GM18499 (cell line): ENCODE measurements around the gene PAPPA.

Experiments used
- ATAC-seq: cut with Tn5 transposase; IDR thresholded peaks from one replicate; pipeline ENCODE4 v1.9.1; 2021; ENCODE audit warnings: moderate number of reproducible peaks; ENCODE audit not compliant: insufficient read depth, unreplicated experiment

The PAPPA gene

DNA sequence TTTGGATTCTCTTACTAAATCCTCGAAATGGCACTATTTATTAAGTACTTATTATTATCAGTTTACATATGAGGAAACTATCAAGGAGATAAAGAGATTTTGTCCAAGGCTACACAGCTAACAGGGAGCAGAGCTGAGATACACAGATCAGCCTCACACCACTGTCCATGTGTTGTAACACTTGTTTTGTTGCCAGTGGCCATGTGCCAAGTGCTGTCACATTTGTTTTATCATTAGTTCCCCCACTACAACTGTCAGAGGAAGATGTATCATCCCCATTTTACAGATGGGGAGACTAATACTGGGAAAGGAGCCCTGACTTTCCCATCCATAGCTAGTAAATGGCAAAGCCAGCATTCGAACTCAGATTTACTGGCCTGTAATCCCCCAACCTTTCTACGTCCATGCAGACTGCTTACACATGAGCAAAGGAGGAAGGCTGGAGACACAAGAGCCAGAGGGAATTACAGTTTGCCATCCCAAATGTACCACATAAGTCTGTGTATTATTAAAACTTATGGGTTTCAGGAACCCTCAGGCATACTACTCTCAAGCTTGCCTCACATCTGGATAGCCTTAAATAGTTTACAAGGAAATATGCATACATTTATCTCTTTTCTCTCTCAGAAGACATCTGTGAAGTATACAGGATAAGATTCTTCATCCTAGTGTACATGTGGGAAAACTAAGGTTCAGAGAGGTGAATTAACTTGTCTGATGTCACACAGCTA lies 25.1 kb downstream of the PAPPA start:
- no peak for ATAC-seq

- ATAC-seq: no peak
These were observed 26.0 kb downstream of the PAPPA start for GRCh38 chr9:116179568-116179967.

GRCh38 chr9:116181853-116182610 lies 28.4 kb downstream of the PAPPA start:
- ATAC-seq: no peak

DNA sequence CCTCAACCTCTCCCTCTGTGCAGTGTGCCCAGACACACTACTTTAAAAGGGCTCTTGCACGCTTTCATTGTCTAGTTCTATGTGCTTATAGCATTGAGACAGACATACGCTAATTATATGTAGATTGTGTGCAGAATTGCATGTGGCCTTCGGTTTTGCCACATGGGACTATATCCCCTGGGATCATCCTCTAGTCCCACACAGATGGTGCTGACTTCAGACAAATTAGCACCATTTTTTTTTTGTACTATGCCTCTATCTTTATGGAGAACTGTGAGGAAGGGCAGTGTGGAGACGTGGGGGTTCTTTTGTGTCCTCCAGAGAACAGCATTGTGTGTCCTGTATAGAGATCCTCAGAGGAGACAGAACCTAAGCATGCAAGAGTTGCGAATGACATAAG lies 29.3 kb downstream of the PAPPA start:
- ATAC-seq: no peak

GRCh38 chr9:116187570-116188170 lies 34.1 kb downstream of the PAPPA start:
- ATAC-seq: no peak

DNA sequence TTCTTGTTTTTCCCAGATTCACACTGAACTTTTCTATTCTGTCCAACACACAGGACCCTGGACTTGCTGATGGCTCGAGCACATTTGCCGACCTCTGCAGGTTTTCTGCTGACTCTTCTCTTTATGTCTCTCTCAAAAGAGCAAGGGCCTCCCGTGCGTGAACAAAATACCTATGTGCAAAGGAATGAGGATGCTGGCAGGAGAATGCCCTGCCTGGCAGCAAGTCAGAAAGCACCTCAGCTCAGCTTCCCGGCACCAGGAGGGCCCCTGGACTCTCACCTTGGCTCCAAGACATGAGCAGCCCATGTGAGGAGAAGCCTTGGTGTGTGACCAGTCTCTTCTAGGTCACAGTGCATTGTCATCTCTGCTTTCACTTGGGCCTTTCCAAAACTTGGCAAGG lies 36.1 kb downstream of the PAPPA start:
- ATAC-seq: no peak

GRCh38 chr9:116190637-116191396 lies 37.2 kb downstream of the PAPPA start:
- ATAC-seq: no peak

GRCh38 chr9:116191576-116192415 lies 38.2 kb downstream of the PAPPA start:
- no peak for ATAC-seq

DNA sequence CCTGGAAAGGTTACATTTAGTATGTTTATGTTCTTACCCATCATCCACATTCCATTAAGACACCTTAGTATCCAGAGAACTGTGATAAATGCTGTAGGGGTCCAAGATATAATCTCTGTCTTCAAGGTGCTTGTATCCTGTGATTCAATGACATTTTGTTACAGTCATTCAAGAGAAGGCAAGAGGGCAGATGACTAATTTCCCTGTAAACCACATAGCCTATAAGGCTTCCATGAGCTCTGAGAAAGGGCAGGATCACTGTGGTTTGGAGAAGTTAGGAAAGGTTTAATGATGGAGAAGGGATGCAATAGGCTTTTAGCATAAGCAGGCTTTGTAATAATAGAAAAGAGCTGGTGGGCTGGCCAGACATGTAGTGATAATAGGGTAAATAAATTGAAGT lies 40.0 kb downstream of the PAPPA start:
- ATAC-seq: no peak

- no peak for ATAC-seq
These were observed 43.2 kb downstream of the PAPPA start for GRCh38 chr9:116196806-116197205.

DNA sequence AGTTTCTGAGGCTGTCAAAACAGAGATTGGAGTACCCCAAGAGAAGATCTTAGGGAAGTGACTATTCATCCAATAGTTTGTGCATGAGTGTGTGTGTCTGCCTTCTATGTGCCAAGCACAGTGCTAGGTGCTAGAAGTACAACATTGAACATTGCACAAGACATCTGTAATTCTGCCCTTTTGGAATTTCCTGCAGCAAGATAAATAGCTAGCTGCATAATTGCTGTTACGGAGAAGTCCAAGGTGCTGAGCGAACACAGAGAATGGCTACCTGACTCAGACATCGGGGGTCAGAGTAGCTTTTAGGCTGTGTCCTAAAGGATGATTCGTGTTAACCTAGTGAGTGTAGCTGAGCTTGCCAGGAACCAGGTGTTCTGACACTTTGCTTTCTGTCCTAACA lies 44.8 kb downstream of the PAPPA start:
- no peak for ATAC-seq

- no peak for ATAC-seq
These were observed 48.8 kb downstream of the PAPPA start for GRCh38 chr9:116202219-116202912.

DNA sequence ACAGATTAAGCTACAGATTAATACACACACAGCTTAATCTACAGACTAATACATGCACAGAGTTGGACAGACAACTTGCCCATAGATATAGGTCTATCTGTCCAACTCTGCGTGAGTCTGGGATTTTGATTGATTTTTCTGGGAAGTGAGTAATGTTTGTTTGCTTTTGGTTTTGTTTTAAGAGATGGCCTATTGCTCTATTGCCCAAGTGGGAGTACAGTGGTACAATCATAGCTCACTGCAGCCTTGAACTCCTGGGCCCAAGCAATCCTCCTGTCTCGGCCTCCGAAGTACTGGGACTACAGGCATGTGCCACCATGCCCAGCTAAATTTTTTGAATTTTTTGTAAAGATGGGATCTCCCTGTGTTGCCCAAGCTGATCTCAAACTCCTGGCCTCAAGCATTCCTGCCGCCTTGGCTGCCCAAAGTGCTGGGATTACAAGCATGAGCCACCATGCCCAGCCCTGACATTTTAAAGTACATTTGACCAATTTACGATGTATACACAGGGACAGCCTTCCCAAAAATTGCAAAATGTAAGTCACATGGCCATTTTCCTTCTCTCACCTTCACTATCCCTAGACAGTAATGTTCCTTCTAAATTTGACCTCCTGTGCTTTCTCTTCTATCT lies 50.8 kb downstream of the PAPPA start:
- no peak for ATAC-seq

- no peak for ATAC-seq
These were observed 54.0 kb downstream of the PAPPA start for GRCh38 chr9:116207371-116208111.

DNA sequence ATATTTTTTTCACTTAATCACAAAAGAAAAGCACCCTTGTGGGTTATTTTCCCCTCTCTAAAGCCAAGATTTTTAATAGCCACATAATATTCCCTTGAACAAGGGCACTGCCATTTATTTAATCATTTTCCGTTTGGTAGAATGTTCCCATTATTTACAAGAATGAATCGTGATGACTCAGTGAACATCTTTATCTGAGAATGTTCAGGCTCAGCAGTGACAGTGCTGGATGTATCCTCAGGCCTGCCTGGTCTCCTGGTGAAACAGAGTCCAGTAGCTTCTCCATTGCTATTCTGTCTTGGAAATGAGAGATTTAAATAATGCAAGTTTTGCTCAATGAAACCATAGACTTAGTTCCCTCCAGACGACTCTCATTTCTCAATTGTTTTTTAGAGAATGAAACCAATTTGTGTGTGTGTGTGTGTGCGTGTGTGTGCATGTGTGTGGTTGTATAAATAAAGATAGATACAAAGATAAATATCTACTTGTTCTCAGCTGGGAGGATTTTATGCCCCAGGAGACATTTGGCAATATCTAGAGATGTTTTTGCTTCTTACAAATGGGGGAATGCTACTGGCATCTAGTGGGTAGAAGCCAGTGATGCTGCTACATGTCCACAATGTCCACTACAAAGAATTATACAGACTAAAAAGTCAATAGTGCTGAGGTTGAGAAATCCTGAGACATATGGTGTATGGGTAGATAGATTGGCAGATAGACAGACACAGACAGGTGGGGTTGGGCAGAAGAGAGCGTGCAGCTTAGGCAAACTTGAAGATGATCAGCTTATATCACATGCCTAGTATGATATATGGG lies 55.0 kb downstream of the PAPPA start:
- ATAC-seq: no peak

- no peak for ATAC-seq
These were observed 56.0 kb downstream of the PAPPA start for GRCh38 chr9:116209414-116210116.
